ENCODE data around the gene ESF1. TPM values are rescaled to one million over a fixed set of nuclear protein-coding genes. Genes with fewer than 3 reads are reported as not detected.

The ESF1 gene
- 10 to 100 TPM; 14.0 to 20.5 (median 16.0) TPM for total RNA-seq
- polyA plus RNA-seq, result 10 to 100 TPM in 1 of 3 donors, 1 to 10 TPM in 2; 7.2 to 11.3 (median 8.0) TPM

- Histone ChIP-seq H3K4me3 (peak within 1 kb of the TSS; percentile 67 to 92 (median 77)), H3K27ac (peak within 1 kb of the TSS; percentile 83 to 95 (median 90)), H3K4me1 (peaks cover 0 to 39% (median 36%) of the 10 kb centered on the region in 4 donors), H3K36me3 (peaks cover 0 to 50% (median 6%) of the 10 kb centered on the region in 4 donors), H3K27me3 (no peaks in the 10 kb centered on the region), H3K9me3 (no peaks in the 10 kb centered on the region)
- intact Hi-C loops (cut with DNase I), result loop anchor here (2.0 kb wide), 1 partner anchor 146 kb away; the partner anchor contains the start of gene TASP1
- TF ChIP-seq CTCF (IDR thresholded peaks at IDR 0.05) (no peak), EP300 (IDR thresholded peaks at IDR 0.05) (peak in 1 of 4 donors; percentile 77), POLR2A (IDR thresholded peaks at IDR 0.05) (peak; percentile 42 to 51), POLR2AphosphoS5 (IDR thresholded peaks at IDR 0.05) (peak; percentile 73 to 97 (median 82))
- WGBS, 2 donors, result 0% methylated on average over 54 of the region's 54 CpGs
- peak; percentile 97 for DNase-seq
Observed at GRCh38 chr20:13784893-13785715, at the start of gene ESF1, which contains the start of gene NDUFAF5. TSS of gene ESF1 (minus strand) at chr20:13784919. CDS start at chr20:13783140, 1,779 bp downstream. TSS of gene NDUFAF5 (plus strand) at chr20:13785028. CDS start at chr20:13785069, 41 bp downstream.

- Histone ChIP-seq H3K36me3 (no peaks in the 10 kb centered on the region), H3K27me3 (no peaks in the 10 kb centered on the region), H3K4me1 (peaks cover 0 to under 1% (median 0%) of the 10 kb centered on the region in 4 donors), H3K27ac (no peak overlapping the region), H3K4me3 (no peak overlapping the region), H3K9me3 (no peaks in the 10 kb centered on the region)
- intact Hi-C loops (cut with DNase I), result no loop called here
- no peak for TF ChIP-seq CTCF (IDR thresholded peaks at IDR 0.05)
- no peak for DNase-seq
- 82 to 83% methylated on average over 3 of the region's 3 CpGs for WGBS, 2 donors
Observed at GRCh38 chr20:13831476-13831875, 46.8 kb upstream of the ESF1 start.

GRCh38 chr20:13825465-13825864 is 40.7 kb upstream of the ESF1 start:
- peaks cover 0 to 7% (median under 1%) of the 10 kb centered on the region in 4 donors for H3K4me1 ChIP-seq
- H3K27me3 ChIP-seq, result no peaks in the 10 kb centered on the region
- H3K9me3 ChIP-seq, result no peaks in the 10 kb centered on the region
- DNase-seq, result no peak
- no peaks in the 10 kb centered on the region for H3K36me3 ChIP-seq
- H3K27ac ChIP-seq, result no peak overlapping the region
- no peak overlapping the region for H3K4me3 ChIP-seq
- intact Hi-C loops (cut with DNase I), result no loop called here
- TF ChIP-seq POLR2AphosphoS5 (IDR thresholded peaks at IDR 0.05), result no peak
- no peak for TF ChIP-seq CTCF (IDR thresholded peaks at IDR 0.05)
- no peak for TF ChIP-seq EP300 (IDR thresholded peaks at IDR 0.05)
- 88 to 91% methylated on average over 4 to 5 of the region's 5 CpGs for WGBS, 2 donors

GRCh38 chr20:13824459-13824858 is 39.7 kb upstream of the ESF1 start:
- intact Hi-C loops (cut with DNase I), result loop anchor here (5.0 kb wide), 1 partner anchor 58 kb away; no protein-coding TSS in a partner anchor
- Histone ChIP-seq H3K36me3 (no peaks in the 10 kb centered on the region), H3K27ac (no peak overlapping the region), H3K4me3 (no peak overlapping the region), H3K4me1 (peaks cover 0 to 7% (median 2%) of the 10 kb centered on the region in 4 donors), H3K27me3 (no peaks in the 10 kb centered on the region), H3K9me3 (no peaks in the 10 kb centered on the region)
- WGBS, 2 donors, result 95 to 99% methylated on average over 3 of the region's 3 CpGs
- TF ChIP-seq EP300 (IDR thresholded peaks at IDR 0.05) (no peak), CTCF (IDR thresholded peaks at IDR 0.05) (no peak), POLR2AphosphoS5 (IDR thresholded peaks at IDR 0.05) (no peak), POLR2A (IDR thresholded peaks at IDR 0.05) (no peak)
- no peak for DNase-seq

Measured in sigmoid colon (tissue), 7 donors.